ENCODE data around the gene VCAM1. TPM values are rescaled to one million over a fixed set of nuclear protein-coding genes. Genes with fewer than 3 reads are reported as not detected.

The VCAM1 gene
- total and polyA plus RNA-seq, 2 of the 8 experiments (the other 6 are each of a cell fraction or from before 2014, with no cell fraction given): 0.21 TPM; not detected in 1

DNA sequence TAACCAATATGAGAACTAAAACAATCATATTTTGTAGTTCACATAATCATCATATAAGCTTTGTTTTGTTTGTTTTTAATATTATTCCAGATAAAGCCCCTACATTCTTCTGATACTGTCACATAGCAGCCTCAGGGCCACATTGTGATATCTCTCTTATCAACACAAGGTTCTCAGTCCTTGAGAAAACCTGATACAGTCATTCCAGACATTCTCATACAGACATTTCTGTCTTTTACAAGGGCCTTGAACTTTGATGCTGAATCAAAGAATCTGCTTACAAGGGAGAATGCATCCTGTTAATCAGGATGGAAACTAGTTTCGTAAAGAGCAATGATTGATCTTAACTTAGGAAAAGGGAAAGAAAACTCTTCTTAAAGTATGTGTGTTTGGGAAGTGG is 12.7 kb upstream of the VCAM1 start (continued):
- TF ChIP-seq KDM4A (IDR thresholded peaks at IDR 0.05; ENCODE audit: low read depth, low read length, severe bottlenecking) (no peak), CTBP2 (IDR thresholded peaks at IDR 0.05; ENCODE audit: borderline replicate concordance, insufficient read depth, insufficient read length, low read length) (no peak), SUZ12 (IDR thresholded peaks at IDR 0.05; ENCODE audit: low read length) (no peak), SP4 (IDR thresholded peaks at IDR 0.05; ENCODE audit: low read length) (no peak), RFX5 (IDR thresholded peaks at IDR 0.05; ENCODE audit: borderline replicate concordance, low read depth, low read length) (no peak), CBX8 (IDR thresholded peaks at IDR 0.05; ENCODE audit: borderline replicate concordance, low read depth, low read length) (no peak)

All from H1 (cell line).